Measurements from ENCODE around the gene C6orf120.

C6orf120 gene

DNA sequence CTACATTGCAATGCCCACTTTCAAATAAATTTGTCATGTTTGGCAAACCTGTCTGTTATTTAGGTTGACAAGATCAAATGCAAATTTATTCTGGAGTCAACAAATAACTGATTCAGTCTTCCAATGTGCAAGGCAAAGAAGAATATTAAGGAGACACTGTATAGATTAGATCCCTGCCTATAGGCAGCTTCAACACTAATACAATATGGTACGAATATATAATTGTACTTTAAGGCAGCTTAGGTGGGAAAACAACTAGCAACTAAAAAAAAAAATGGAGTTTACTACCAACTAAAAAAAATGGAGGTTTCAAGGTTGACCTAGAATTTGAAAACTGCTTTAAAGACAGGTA, 24.1 kb downstream of the C6orf120 start:
- DNase-seq, result no peak

DNA sequence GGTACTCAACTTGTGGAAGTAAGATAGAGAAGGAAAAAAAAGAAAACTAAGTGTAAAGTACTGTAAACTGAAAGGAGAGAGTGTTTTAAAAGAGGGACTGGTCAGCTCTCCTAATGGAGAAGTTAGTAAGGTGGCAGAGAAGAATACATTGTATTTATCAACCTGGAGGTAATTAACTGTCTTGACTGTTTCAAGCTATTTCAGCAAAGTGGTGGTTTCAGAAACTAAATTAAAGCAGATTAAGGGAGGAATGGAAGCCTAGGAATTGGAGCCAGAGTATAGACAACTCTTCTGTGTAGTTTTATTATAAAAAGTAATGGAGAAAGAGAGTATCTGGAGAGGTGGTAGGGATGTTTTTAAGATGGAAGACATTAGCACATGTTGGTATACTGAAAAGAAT, 25.0 kb downstream of the C6orf120 start:
- no peak for DNase-seq

DNA sequence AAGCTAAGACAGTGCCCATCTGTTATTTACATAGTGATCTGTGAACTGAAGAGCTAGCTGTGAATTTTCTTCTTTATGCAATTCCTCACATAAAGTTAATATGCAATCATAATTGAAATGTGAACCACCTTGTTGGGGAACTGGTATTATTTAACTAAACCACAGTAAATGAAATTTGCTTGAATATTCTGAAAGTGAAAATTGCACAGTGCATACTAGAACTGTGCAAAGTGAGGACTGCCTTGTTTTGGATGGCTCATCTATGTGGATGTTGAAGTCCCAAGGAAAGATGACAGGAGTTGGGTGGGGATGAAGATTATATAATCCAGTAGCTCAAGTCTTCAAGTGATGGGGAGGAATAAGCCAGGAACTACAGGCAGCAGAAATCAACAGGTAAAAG, 28.0 kb downstream of the C6orf120 start:
- no peak for DNase-seq

DNA sequence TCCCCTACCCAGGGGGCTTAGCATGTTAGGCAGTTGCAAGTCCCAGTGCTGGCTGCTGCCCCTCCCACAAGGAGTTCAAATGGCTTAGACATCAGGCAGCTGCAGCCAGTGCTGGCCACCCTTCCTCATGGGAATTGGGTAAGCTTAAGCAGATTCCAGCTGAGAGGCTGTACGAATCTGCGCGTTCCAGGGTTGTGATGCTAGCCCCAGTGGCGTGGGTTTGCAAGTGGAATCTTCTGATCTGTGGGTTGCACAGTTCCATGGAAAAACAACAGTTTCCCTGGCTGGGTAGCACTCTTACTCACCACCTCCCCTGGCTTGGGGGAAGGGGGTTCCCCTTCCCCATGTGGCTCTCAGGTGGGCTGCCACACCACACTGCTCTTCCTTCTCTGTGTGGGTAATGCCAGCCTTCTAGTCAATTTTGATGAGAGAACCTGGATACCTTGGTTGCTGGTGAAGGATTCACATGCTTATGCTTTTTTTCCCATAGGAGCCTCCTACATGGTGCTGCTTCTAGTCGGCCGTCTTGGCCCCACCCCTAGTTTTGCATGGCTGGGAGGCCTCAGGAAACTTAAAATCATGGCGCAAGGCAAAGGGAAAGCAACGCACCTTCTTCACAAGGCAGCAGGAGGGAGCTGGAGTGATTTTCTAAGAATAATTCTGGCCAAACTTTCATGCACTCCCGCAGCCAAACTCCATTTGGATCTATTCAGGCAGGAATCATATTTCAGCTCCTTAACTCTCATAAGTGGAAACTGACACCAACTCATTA, 36.5 kb downstream of the C6orf120 start:
- no peak for DNase-seq

DNA sequence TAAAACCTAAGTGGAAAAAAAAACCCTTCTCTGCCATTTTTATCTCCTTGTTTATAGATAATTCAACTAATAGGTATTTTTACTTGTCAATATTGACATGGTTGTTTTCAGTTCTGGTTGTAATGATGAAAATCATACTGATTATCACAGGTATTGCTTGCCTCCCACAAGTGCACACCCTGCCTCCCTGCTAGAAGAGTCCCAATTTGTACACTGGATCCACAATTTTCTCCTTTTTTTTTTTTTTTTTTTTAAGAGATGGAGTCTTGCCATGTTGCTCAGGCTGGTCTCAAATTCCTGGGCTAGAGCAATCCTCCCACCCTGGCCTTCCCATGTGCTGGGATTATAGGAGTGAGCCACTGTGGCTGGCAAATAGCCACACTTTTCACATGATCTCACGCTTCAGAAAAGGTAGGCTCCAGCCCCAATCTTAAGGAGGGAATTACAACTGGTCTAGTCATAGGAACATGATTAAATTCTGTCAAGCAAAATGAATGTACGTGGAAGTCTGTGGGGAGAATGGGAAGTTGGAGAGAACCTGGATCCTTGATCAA, 37.1 kb downstream of the C6orf120 start:
- no peak for DNase-seq

DNA sequence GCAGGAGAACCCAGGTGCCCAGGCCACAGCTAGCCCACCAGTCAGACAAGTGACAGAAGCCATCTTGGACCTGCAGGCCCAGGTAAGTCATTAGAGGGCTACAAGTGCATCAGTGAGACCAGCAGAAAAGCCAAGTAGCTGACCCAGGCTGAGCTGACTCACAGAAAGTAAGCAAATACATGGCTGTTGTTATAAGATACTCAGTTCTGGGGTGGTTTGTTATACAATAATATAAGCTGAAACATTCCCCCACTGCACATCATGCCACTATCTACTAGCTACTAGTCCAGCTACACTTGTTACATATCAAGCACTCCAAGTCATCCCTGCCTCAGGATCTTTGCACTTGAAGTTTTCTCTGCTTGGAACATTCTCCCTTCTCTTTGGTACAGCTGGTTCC, 39.4 kb downstream of the C6orf120 start:
- DNase-seq, result no peak

DNA sequence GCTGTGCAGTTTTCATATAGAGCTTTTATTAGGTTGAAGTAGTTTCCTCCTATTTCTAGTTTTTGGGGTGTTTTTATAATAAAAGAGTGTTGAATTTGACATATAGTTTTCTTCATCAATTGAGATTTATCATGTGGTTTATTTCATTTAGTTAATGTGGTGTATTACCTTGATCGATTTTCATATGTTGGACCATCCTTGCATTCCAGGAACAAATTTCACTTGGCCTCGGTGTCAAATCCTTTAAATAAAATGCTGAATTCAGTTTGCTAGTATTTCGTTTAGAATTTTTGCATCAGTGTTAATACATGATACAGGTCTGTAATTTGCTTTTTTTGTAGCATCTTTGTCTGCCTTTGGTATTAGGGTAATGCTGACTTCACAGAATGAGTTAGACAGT, 43.5 kb downstream of the C6orf120 start:
- DNase-seq, result no peak

DNA sequence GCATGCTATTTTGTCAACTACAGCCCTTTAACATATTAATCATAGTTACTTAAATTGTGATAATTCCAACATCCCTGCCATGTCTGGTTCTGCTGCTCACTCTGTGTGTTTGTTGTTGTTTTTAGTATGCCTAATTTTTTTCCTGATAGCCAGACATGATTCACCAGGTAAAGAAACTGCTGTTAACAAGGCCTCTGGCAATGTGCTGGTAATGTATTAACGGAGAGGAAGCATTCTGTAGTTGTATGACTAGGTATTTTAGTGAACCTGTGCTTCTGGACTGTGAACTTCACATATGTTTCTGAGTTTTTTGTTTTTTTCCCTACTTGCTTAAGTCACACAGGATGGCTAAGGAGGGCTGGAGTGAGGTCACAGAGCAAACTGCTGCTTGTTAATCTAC, 44.6 kb downstream of the C6orf120 start:
- DNase-seq, result no peak

DNA sequence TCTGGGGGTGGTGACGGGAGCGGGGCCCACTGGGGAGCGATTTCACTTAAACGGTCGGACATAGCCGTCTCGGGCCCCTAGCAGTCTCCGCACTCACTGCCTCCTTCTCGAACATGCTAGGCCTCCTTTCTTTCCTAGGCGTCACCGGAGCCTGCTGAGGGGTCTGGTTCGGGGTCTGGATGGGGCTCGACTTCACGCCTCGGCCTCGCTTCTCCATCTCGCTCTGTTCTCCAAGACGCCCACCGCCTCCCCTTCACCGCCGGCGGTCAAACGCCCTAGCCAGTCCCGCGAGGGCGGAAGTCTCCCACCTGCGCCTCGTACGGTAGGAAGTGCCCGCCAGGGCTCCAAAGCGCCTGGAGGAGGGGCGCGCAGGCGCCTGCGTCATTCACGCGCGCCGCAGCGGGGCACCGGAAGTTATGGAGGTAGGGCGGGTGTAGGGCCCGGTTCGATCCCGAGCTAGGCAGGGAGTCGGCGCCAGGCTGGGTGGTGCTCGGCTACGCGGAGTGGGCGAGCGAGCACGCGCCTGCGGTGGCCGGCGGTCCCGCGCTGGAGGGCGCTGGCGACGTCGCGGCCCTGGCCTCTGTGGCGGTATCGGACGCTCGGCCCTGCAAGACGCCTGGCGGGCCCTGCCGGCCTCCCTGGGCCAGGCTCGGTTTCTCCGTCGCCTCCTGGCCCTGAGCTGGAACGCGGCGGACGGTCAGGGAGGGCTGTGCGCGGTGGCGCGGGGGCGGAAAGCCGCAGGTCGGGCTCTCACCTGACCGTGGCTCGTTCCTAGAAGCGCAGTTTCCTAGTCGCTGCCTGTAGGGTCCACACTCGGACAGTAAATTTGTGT, 49.5 kb downstream of the C6orf120 start, which contains the start of the genes DYNLT2 and ERMARD:
Gene DYNLT2, minus strand, starts transcription at position 331 of the 832 bp plus-strand sequence. Its CDS starts 114 bp downstream, at position 217.
Gene ERMARD, plus strand, starts transcription at position 381 of the 832 bp plus-strand sequence. Its CDS starts 36 bp downstream, at position 417.
- DNase-seq, result peak; percentile 91

DNA sequence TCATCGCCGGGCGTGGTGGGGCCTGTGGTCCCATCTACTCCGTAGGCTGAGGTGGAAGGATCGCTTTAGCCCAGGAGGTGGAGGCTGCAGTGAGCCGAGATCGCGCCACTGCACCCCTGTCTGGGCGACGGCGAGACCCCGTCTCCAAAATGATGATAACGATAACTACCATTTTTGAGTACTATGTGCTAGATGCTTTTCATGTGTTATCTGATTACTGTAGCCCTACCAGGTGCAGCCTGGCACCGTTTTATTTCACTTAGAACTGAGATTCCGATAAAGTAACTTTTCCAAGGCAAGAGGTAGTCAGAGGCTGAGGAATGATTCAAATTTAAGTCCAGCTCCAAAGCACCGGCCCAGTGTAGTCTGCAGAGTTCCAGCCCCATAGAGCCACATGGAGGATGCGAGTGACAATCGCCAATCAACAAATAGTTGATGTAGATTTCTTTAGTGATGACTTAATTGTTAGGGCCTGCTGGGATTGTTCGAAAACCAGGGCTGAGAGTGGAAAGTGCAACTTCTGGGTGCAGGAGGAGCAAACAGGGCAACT, 50.2 kb downstream of the C6orf120 start:
- DNase-seq, result no peak

Measured in activated CD4-positive, alpha-beta T cell treated with anti-CD3 and anti-CD28 coated beads for 1 hour (primary cell).